ENCODE data around the gene KCTD7. TPM values are rescaled to one million over a fixed set of nuclear protein-coding genes. Genes with fewer than 3 reads are reported as not detected.
"Not testable (repeated sequence)": the region's sequence is repeated elsewhere in the genome, so short reads cannot be mapped to it uniquely, and the experiment has no call there.

Gene KCTD7
- total and polyA plus RNA-seq, 4 donors: 21.7 to 52.7 (median 38.7) TPM

DNA sequence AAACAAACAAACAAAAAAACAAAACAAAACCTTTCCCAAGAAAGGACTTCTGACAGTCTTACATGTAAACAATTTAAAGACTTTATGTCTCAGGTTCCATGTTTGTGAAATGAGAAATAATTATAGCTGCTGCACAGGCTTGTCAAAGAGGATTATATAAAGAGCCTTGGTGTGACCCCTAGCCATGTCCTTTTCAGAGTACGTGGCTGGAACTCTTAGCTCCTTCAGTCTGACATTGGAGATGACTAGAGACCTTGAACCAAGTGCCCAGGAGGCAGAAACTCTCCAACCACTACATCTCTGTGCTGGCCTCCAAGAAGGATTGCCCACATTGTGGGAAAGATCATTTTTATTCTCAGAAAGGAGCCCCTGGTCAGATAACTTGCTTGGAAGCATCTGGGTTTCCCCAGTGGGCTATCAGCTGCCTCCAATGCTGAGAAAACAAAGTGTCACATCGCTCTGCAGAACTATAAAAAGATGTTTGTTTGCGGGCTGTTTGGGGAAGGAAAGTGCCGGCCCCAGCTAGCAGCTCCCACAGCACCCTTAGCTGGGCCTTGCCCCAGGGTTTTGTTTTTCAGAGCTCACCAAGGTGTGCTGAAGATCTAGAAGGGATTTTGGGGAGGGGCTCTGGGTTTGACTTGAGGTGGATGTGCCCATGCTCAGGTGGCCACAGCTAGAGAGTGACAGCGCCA, 43.9 kb downstream of the KCTD7 start:
- Histone ChIP-seq H3K4me1 (ENCODE audit: control insufficient read depth, insufficient read depth, low read length) (peaks cover 17% of the 10 kb centered on the region), H3K36me3 (ENCODE audit: control insufficient read depth, insufficient read depth, low read length) (peaks cover 12% of the 10 kb centered on the region)
- not testable (repeated sequence) for H3K9me3 ChIP-seq (ENCODE audit: control insufficient read depth, insufficient read depth, low read length); H3K27me3 ChIP-seq (ENCODE audit: control insufficient read depth, insufficient read depth, low read length); H3K27ac ChIP-seq (ENCODE audit: low read depth, low read length); H3K4me3 ChIP-seq (ENCODE audit: low read depth, low read length); DNase-seq (ENCODE audit: low read depth in 4 of 6, low spot score in 6 of 6)
- no CpG with 5 or more reads among the region's 5 CpGs for WGBS (ENCODE audit: insufficient coverage)

DNA sequence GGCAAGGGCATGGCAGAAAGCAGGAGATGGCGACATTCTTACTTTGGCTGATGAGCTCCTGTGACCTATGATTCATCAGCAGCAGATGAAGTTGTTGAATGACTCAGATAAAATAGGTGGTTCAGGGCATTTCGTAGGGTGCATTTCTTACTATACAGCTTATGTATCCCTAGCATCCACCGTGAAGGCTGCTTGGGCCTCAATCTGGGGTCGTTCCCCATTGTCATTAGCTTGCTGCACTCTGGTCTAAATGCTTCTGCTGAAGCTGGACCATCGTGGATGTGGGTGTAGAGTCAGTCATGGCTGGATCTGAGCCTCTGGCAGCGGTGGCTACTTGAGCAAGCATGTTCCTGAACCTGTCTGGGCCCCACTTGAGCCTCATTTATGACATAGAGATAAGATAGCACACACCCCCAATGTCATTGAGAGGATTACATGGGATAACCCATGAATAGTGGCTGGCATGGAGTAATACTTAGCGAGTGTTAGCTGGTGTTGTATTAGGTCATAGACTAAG, 44.5 kb downstream of the KCTD7 start:
- not testable (repeated sequence) for H3K27ac ChIP-seq (ENCODE audit: low read depth, low read length); H3K4me3 ChIP-seq (ENCODE audit: low read depth, low read length); H3K27me3 ChIP-seq (ENCODE audit: control insufficient read depth, insufficient read depth, low read length); H3K9me3 ChIP-seq (ENCODE audit: control insufficient read depth, insufficient read depth, low read length); DNase-seq (ENCODE audit: low read depth in 4 of 6, low spot score in 6 of 6)
- Histone ChIP-seq H3K36me3 (ENCODE audit: control insufficient read depth, insufficient read depth, low read length) (peaks cover 10% of the 10 kb centered on the region), H3K4me1 (ENCODE audit: control insufficient read depth, insufficient read depth, low read length) (peaks cover 16% of the 10 kb centered on the region)
- WGBS (ENCODE audit: insufficient coverage): 100% methylated on average over 1 of the region's 7 CpGs

DNA sequence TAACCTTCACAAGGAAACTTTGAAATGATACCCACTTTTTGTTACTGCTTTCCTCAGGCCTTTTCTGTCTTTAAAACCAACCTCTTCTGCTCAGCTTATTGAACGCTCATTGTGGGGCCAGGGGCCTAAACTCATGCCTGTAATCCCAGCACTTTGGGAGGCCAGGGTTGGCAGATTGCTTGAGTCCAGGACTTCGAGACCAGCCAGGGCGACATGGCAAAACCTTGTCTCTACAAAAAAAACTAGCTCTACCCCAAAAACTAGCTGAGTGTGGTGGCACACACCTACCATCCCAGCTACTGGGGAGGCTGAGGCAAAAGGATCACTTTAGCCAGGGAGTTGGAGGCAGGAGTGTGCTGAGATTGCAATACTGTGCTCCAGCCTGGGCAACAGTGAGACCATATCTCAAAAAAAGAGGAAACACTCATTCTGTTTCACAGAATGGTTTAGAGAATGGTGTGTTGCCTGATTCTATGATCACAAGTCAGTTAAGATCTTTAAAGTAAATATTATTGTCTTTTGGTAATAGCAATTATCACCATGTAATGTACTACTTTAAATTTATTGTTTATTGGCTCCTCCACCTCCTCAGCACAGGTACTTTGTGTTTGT, 51.1 kb downstream of the KCTD7 start:
- H3K27ac ChIP-seq (ENCODE audit: low read depth, low read length): no peak overlapping the region
- no peak overlapping the region for H3K4me3 ChIP-seq (ENCODE audit: low read depth, low read length)
- DNase-seq (ENCODE audit: low read depth in 4 of 6, low spot score in 6 of 6): no peak
- no peaks in the 10 kb centered on the region for H3K9me3 ChIP-seq (ENCODE audit: control insufficient read depth, insufficient read depth, low read length)
- H3K4me1 ChIP-seq (ENCODE audit: control insufficient read depth, insufficient read depth, low read length): peaks cover 28% of the 10 kb centered on the region
- H3K36me3 ChIP-seq (ENCODE audit: control insufficient read depth, insufficient read depth, low read length): peaks cover 3% of the 10 kb centered on the region
- 89% methylated on average over 3 of the region's 3 CpGs for WGBS (ENCODE audit: insufficient coverage)
- H3K27me3 ChIP-seq (ENCODE audit: control insufficient read depth, insufficient read depth, low read length): no peaks in the 10 kb centered on the region

DNA sequence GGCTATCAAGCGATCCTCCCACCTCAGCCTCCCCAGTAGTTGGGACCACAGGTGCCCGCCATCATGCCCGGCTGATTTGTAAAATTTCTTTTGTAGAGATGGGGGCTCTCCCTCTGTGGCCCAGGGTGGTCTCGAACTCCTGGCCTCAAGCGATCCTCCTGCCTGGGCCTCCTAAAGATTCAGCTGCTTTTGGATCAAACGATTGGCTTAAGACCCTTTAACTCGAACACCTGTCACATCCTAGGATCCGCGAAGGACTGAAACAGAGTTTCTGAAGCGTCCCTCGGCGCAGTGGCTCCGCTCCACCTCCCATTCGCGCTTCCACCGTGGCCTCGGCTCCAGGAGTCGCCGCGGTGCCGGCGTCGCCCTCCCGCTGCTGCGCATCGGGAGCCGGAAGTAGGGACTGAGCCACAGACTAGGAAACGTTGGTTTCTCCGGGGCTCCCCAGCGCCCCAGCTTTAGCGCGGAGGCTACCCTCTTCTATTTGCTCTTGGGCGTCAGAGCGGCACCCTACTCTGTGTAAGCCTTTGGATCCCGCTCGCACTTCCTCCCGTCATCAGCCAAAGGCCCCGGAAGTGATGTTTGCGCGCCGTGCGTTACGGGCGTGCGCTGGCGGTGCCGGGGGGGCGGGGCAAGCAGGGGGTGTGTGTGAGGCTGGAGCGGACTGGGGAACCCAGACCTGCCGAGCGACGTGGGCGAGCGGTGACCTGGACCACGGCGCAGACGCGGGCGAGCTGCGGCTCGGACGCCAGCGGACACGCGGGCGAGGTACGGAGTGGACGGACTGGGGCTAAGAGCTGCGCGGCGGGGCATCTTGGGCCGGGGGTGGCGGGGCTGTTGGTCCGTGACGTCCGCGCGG, 53.0 kb downstream of the KCTD7 start:
- WGBS (ENCODE audit: insufficient coverage): 1% methylated on average over 75 of the region's 78 CpGs
- peak overlapping the region; percentile 69 for H3K4me3 ChIP-seq (ENCODE audit: low read depth, low read length)
- no peaks in the 10 kb centered on the region for H3K27me3 ChIP-seq (ENCODE audit: control insufficient read depth, insufficient read depth, low read length)
- peak overlapping the region; percentile 97 for H3K27ac ChIP-seq (ENCODE audit: low read depth, low read length)
- H3K9me3 ChIP-seq (ENCODE audit: control insufficient read depth, insufficient read depth, low read length): no peaks in the 10 kb centered on the region
- peaks cover 3% of the 10 kb centered on the region for H3K36me3 ChIP-seq (ENCODE audit: control insufficient read depth, insufficient read depth, low read length)
- DNase-seq (ENCODE audit: low read depth in 4 of 6, low spot score in 6 of 6): peak; percentile 90 to 98 (median 91)
- H3K4me1 ChIP-seq (ENCODE audit: control insufficient read depth, insufficient read depth, low read length): peaks cover 28% of the 10 kb centered on the region

DNA sequence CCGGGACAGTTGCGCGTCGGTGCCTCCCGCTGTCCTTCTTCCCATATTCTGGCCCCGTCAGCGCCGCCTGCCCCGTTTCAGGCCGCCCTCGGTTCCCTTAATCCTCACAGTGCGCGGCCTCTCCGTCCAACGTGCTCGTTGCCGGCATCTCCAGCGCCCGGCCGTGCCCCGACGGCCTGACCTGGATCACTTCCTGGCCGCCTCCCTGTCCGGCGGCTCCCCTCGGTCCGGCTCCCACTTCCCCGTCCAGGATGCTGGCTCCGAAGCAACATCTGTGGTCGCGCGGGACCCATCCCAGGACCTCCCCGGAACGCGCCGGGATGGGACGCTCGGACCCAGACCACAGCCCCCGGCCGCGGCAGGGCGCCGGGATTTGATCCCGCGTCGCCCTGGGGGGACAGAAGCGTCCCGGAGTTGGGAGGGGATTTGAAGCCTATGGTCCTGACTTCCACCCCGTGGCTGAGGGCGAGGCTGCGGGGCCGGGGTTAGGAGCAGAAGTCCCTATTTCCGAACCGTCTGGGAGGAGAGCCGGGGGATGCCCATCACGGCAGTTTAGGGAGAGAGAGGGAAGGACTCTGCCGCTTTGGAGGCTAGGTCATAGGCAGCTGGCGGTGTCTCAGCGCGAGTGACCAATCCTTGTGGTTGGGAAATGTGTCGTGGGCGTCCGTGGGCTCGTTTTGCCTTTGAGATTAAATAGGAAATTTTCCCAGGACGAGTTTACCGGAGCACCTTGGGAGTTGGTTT, 53.8 kb downstream of the KCTD7 start:
- peaks cover 3% of the 10 kb centered on the region for H3K36me3 ChIP-seq (ENCODE audit: control insufficient read depth, insufficient read depth, low read length)
- no peaks in the 10 kb centered on the region for H3K27me3 ChIP-seq (ENCODE audit: control insufficient read depth, insufficient read depth, low read length)
- peaks cover 28% of the 10 kb centered on the region for H3K4me1 ChIP-seq (ENCODE audit: control insufficient read depth, insufficient read depth, low read length)
- H3K27ac ChIP-seq (ENCODE audit: low read depth, low read length): peak overlapping the region; percentile 97
- H3K9me3 ChIP-seq (ENCODE audit: control insufficient read depth, insufficient read depth, low read length): no peaks in the 10 kb centered on the region
- under 1% methylated on average over 60 of the region's 66 CpGs for WGBS (ENCODE audit: insufficient coverage)
- peak in 1 of 6 donors; percentile 6 for DNase-seq (ENCODE audit: low read depth in 4 of 6, low spot score in 6 of 6)
- H3K4me3 ChIP-seq (ENCODE audit: low read depth, low read length): peak overlapping the region; percentile 69

DNA sequence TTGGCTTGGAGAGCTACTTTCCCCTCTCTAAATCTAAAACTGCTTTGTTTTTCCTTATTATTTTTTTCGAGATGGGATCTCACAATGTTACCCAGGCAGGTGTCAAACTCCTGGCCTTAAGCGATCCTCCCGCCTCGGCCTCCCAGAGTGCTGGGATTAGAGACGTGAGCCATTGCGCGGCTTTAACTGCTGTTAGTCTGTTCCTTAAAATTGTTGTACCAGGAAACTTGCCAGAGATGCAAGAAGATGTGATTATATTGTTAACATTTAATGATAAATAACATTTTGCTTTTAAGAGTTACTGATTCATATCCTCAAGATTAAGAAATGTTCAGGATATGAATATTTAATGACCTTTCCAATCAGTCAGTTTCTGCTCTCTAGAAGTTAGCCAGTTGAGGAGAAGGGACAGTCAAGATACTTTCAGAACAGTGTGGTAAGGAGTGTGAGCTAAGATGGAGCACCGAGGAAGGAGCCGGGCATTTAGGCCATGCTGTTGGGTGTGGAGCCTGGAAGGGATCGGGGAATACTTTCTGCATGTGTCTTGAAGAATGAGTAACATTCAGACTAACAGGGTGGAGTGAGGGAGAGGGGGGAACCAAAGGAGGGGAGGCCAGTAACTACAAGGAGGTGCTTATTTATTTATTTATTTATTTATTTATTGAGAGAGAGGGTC, 54.6 kb downstream of the KCTD7 start:
- WGBS (ENCODE audit: insufficient coverage): 100% methylated on average over 2 of the region's 10 CpGs
- Histone ChIP-seq H3K4me3 (ENCODE audit: low read depth, low read length) (peak overlapping the region; percentile 69), H3K4me1 (ENCODE audit: control insufficient read depth, insufficient read depth, low read length) (peaks cover 28% of the 10 kb centered on the region)
- DNase-seq (ENCODE audit: low read depth in 4 of 6, low spot score in 6 of 6); H3K27ac ChIP-seq (ENCODE audit: low read depth, low read length); H3K9me3 ChIP-seq (ENCODE audit: control insufficient read depth, insufficient read depth, low read length); H3K27me3 ChIP-seq (ENCODE audit: control insufficient read depth, insufficient read depth, low read length); H3K36me3 ChIP-seq (ENCODE audit: control insufficient read depth, insufficient read depth, low read length): not testable (repeated sequence)

DNA sequence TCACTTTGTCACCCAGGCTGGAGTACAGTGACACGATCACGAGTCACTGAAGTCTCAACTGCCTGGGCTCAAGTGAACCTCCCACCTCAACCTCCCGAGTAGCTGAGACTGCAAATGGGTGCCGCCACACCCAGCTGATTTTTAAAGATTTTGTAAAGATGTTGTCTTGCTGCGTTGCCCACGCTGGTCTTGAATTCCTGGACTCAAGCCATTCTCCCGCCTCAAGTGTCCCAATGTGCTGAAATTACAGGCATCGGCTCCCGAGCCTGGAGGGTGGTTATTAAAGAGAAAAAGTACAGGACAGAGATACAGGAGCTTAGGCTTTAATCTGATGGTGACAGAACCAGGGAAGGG, 55.1 kb downstream of the KCTD7 start:
- no peak overlapping the region for H3K4me3 ChIP-seq (ENCODE audit: low read depth, low read length)
- 93% methylated on average over 5 of the region's 9 CpGs for WGBS (ENCODE audit: insufficient coverage)
- H3K27ac ChIP-seq (ENCODE audit: low read depth, low read length): no peak overlapping the region
- peaks cover 28% of the 10 kb centered on the region for H3K4me1 ChIP-seq (ENCODE audit: control insufficient read depth, insufficient read depth, low read length)
- no peak for DNase-seq (ENCODE audit: low read depth in 4 of 6, low spot score in 6 of 6)
- no peaks in the 10 kb centered on the region for H3K9me3 ChIP-seq (ENCODE audit: control insufficient read depth, insufficient read depth, low read length)
- no peaks in the 10 kb centered on the region for H3K27me3 ChIP-seq (ENCODE audit: control insufficient read depth, insufficient read depth, low read length)
- H3K36me3 ChIP-seq (ENCODE audit: control insufficient read depth, insufficient read depth, low read length): no peaks in the 10 kb centered on the region

DNA sequence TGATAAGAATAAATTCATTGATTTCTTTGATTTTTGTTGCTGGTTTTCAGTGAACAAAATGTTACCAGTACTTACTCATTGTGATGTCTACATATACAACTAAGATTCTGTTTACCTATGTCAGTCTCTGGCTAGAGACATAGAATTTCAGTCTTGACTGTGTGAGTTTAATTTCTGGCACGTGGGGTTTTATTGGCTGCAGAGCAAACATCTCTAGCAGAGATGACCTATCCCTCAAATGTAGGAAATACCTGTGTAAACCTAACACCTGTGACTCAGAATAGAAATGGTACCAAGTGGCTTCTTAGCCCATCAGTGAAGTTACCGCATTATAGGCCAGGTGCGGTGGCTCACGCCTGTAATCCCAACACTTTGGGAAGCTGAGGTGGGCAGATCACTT, 57.0 kb downstream of the KCTD7 start:
- not testable (repeated sequence) for H3K27ac ChIP-seq (ENCODE audit: low read depth, low read length); H3K36me3 ChIP-seq (ENCODE audit: control insufficient read depth, insufficient read depth, low read length); DNase-seq (ENCODE audit: low read depth in 4 of 6, low spot score in 6 of 6); H3K9me3 ChIP-seq (ENCODE audit: control insufficient read depth, insufficient read depth, low read length); H3K27me3 ChIP-seq (ENCODE audit: control insufficient read depth, insufficient read depth, low read length); H3K4me3 ChIP-seq (ENCODE audit: low read depth, low read length)
- H3K4me1 ChIP-seq (ENCODE audit: control insufficient read depth, insufficient read depth, low read length): peaks cover 25% of the 10 kb centered on the region
- WGBS (ENCODE audit: insufficient coverage): 90% methylated on average over 3 of the region's 4 CpGs

DNA sequence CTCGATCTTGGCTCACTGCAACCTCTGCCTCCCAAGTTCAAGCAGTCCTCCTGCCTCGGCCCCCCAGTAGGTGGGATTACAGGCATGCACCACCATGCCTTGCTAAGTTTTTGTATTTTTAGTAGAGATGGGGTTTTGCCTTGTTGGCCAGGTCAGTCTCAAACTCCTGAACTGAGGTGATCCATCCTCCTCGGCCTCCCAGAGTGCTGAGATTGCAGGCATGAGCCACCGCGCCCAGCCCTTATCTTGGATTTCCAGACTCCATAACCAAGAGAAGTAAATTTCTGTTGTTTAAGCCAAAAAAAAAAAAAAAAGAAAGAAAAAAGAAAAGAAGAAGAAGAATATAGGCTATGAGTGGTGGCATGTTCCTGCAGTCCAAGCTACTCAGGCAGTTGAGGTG, 58.5 kb downstream of the KCTD7 start:
- WGBS (ENCODE audit: insufficient coverage): no CpG with 5 or more reads among the region's 5 CpGs

More for the DNA sequence above, 58.5 kb downstream of the KCTD7 start:
- no peak overlapping the region for H3K27ac ChIP-seq (ENCODE audit: low read depth, low read length)
- no peaks in the 10 kb centered on the region for H3K9me3 ChIP-seq (ENCODE audit: control insufficient read depth, insufficient read depth, low read length)
- H3K4me3 ChIP-seq (ENCODE audit: low read depth, low read length): no peak overlapping the region
- DNase-seq (ENCODE audit: low read depth in 4 of 6, low spot score in 6 of 6): no peak
- no peaks in the 10 kb centered on the region for H3K27me3 ChIP-seq (ENCODE audit: control insufficient read depth, insufficient read depth, low read length)
- H3K36me3 ChIP-seq (ENCODE audit: control insufficient read depth, insufficient read depth, low read length): no peaks in the 10 kb centered on the region
- peaks cover 16% of the 10 kb centered on the region for H3K4me1 ChIP-seq (ENCODE audit: control insufficient read depth, insufficient read depth, low read length)

All from spinal cord (tissue), 10 donors.